ENCODE data around the gene DDI1.

Gene DDI1

GRCh38 chr11:103997082-103997481, 39.4 kb upstream of the DDI1 start:
- ATAC-seq (ENCODE audit: insufficient read depth, low read depth) (no peak), DNase-seq (no peak)
- H3K9me3 ChIP-seq (ENCODE audit: insufficient read depth, low read length, severe bottlenecking): no peaks in the 10 kb centered on the region
- no peaks in the 10 kb centered on the region for H3K79me2 ChIP-seq (ENCODE audit: insufficient read depth, low read length)
- H3K9ac ChIP-seq (ENCODE audit: low read depth, low read length): no peak overlapping the region
- no peaks in the 10 kb centered on the region for H3K27me3 ChIP-seq (ENCODE audit: insufficient read depth, low read length, poor library complexity)
- no peaks in the 10 kb centered on the region for H3K4me1 ChIP-seq (ENCODE audit: insufficient read depth, low read length)
- H2AFZ ChIP-seq (ENCODE audit: low read depth, low read length): no peak overlapping the region
- TF ChIP-seq CTCF (IDR thresholded peaks at IDR 0.05; ENCODE audit: borderline replicate concordance, extremely low read depth, low read length, poor library complexity, severe bottlenecking) (no peak), EZH2 (IDR thresholded peaks at IDR 0.05; ENCODE audit: borderline replicate concordance, low read depth, low read length, severe bottlenecking) (no peak)
- H3K4me3 ChIP-seq (ENCODE audit: low read depth in 1 of 2, low read length in 2 of 2): no peak overlapping the region
- H3K36me3 ChIP-seq (ENCODE audit: insufficient read depth, low read length): no peaks in the 10 kb centered on the region
- no peak overlapping the region for H3K27ac ChIP-seq (ENCODE audit: low read length)
- H3K4me2 ChIP-seq (ENCODE audit: insufficient read depth, low read length): no peak overlapping the region
- H4K20me1 ChIP-seq (ENCODE audit: insufficient read depth, low read length): no peaks in the 10 kb centered on the region

- Histone ChIP-seq H3K9ac (ENCODE audit: low read depth, low read length) (no peak overlapping the region), H3K4me2 (ENCODE audit: insufficient read depth, low read length) (no peak overlapping the region), H3K79me2 (ENCODE audit: insufficient read depth, low read length) (no peaks in the 10 kb centered on the region), H3K4me1 (ENCODE audit: insufficient read depth, low read length) (no peaks in the 10 kb centered on the region), H4K20me1 (ENCODE audit: insufficient read depth, low read length) (no peaks in the 10 kb centered on the region), H3K27ac (ENCODE audit: low read length) (no peak overlapping the region), H3K4me3 (ENCODE audit: low read depth in 1 of 2, low read length in 2 of 2) (no peak overlapping the region), H3K27me3 (ENCODE audit: insufficient read depth, low read length, poor library complexity) (no peaks in the 10 kb centered on the region), H3K36me3 (ENCODE audit: insufficient read depth, low read length) (no peaks in the 10 kb centered on the region), H3K9me3 (ENCODE audit: insufficient read depth, low read length, severe bottlenecking) (no peaks in the 10 kb centered on the region), H2AFZ (ENCODE audit: low read depth, low read length) (no peak overlapping the region)
- ATAC-seq (ENCODE audit: insufficient read depth, low read depth): no peak
- TF ChIP-seq CTCF (IDR thresholded peaks at IDR 0.05; ENCODE audit: borderline replicate concordance, extremely low read depth, low read length, poor library complexity, severe bottlenecking): no peak
- TF ChIP-seq EZH2 (IDR thresholded peaks at IDR 0.05; ENCODE audit: borderline replicate concordance, low read depth, low read length, severe bottlenecking): no peak
- no peak for DNase-seq
Observed at GRCh38 chr11:103998826-103999508, 37.5 kb upstream of the DDI1 start.

- H3K36me3 ChIP-seq (ENCODE audit: insufficient read depth, low read length): no peaks in the 10 kb centered on the region
- no peak overlapping the region for H3K4me3 ChIP-seq (ENCODE audit: low read depth in 1 of 2, low read length in 2 of 2)
- H4K20me1 ChIP-seq (ENCODE audit: insufficient read depth, low read length): no peaks in the 10 kb centered on the region
- ATAC-seq (ENCODE audit: insufficient read depth, low read depth): no peak
- TF ChIP-seq EZH2 (IDR thresholded peaks at IDR 0.05; ENCODE audit: borderline replicate concordance, low read depth, low read length, severe bottlenecking) (no peak), CTCF (IDR thresholded peaks at IDR 0.05; ENCODE audit: borderline replicate concordance, extremely low read depth, low read length, poor library complexity, severe bottlenecking) (no peak)
- no peak overlapping the region for H3K27ac ChIP-seq (ENCODE audit: low read length)
- no peaks in the 10 kb centered on the region for H3K79me2 ChIP-seq (ENCODE audit: insufficient read depth, low read length)
- H3K9me3 ChIP-seq (ENCODE audit: insufficient read depth, low read length, severe bottlenecking): no peaks in the 10 kb centered on the region
- H2AFZ ChIP-seq (ENCODE audit: low read depth, low read length): no peak overlapping the region
- no peaks in the 10 kb centered on the region for H3K4me1 ChIP-seq (ENCODE audit: insufficient read depth, low read length)
- H3K4me2 ChIP-seq (ENCODE audit: insufficient read depth, low read length): no peak overlapping the region
- no peaks in the 10 kb centered on the region for H3K27me3 ChIP-seq (ENCODE audit: insufficient read depth, low read length, poor library complexity)
- no peak for DNase-seq
- no peak overlapping the region for H3K9ac ChIP-seq (ENCODE audit: low read depth, low read length)
Observed at GRCh38 chr11:104000798-104001197, 35.6 kb upstream of the DDI1 start.

Measured in DND-41 (cell line).